Heart left ventricle (tissue), 13 donors: ENCODE data around the gene PLBD1.

ENCODE experiments used
- CTCF ChIP-seq, 12 donors: fragments of 200-600 bp; sonication (generic) in 4 of 12; IDR thresholded peaks; one replicate each; pipeline versions ENCODE4 v1.5.0 to v1.8.0; 2018 to 2022; ENCODE audit warnings: antibody characterized with exemption in 12 of 12, mild to moderate bottlenecking in 5 of 12
- POLR2A ChIP-seq, 2 donors: fragments of 450-650 bp; IDR thresholded peaks; one replicate each; pipeline ENCODE4 v1.6.1; 2017; ENCODE audit warnings: antibody characterized with exemption in 2 of 2, mild to moderate bottlenecking in 2 of 2, moderate library complexity in 2 of 2
- donor health status: ischemic (EF 13 %, LVEDD 7.1; RV severe dilation, severe dysfunction).
- donor health status: DM: no; HTN: yes; CAD: no.
- donor health status: DM: no; HTN: no; CAD: no.
- donor health status: ischemic (EF 25% LVEDD 6.9; RV normal size, moderate dysfunction).
- donor health status: ischemic (EF 25% LVEDD 5.7; RV mildly dilated, moderate dysfunction).
- donor health status: ischemic (EF 35%, LVEDD 5.7; RV mildly dilated, moderate dysfunction).
- donor health status: nonischemic (EF 11% LVEDD 7.7; RV severe dilation, severe dysfunction).
- donor health status: DM: yes; HTN: yes; CAD: no.
- donor health status: PGD.
- donor health status: ischemic (EF 29% LVEDD 5.4; RV normal size, mild dysfunction).
- donor health status: nonischemic (EF 23%, LVEDD 6.1; RV moderate dilation, normal function).

- TF ChIP-seq POLR2A (IDR thresholded peaks at IDR 0.05) (no peak), CTCF (IDR thresholded peaks at IDR 0.05) (no peak)
These were observed 24.0 kb upstream of the PLBD1 start for GRCh38 chr12:14591719-14592118.
